Thymus (tissue), 11 donors: Measurements from ENCODE around the gene SFMBT2. TPM values are rescaled to one million over a fixed set of nuclear protein-coding genes. Genes with fewer than 3 reads are reported as not detected.
A peak's percentile ranks its signal among the peaks of the same experiment; 100 is the strongest.
"Not testable (repeated sequence)": the region's sequence is repeated elsewhere in the genome, so short reads cannot be mapped to it uniquely, and the experiment has no call there.

ENCODE experiments used
- DNase-seq, 9 donors: peaks; one replicate each; pipeline ENCODE4 v3.0.0-alpha.2; 2013; ENCODE audit warnings: low spot score in 9 of 9, low read depth in 6 of 9, missing footprints in 1 of 9
- H3K27ac ChIP-seq, 2 donors: one replicate each; pipeline ENCODE4 v1.5.1; 2013; ENCODE audit warnings: control low read depth in 1 of 2, low read depth in 1 of 2, low read length in 1 of 2, mild to moderate bottlenecking in 1 of 2, moderate library complexity in 1 of 2
- H3K27me3 ChIP-seq, 2 donors: one replicate each; pipeline ENCODE4 v1.5.1; 2013; ENCODE audit warnings: low read length in 1 of 2; ENCODE audit not compliant: control insufficient read depth in 2 of 2, insufficient read depth in 1 of 2
- H3K36me3 ChIP-seq, 2 donors: one replicate each; pipeline ENCODE4 v1.5.1; 2013; ENCODE audit warnings: low read length in 1 of 2, mild to moderate bottlenecking in 1 of 2, moderate library complexity in 1 of 2; ENCODE audit not compliant: control insufficient read depth in 2 of 2, insufficient read depth in 2 of 2
- H3K4me1 ChIP-seq, 2 donors: one replicate each; pipeline ENCODE4 v1.5.1; 2013; ENCODE audit warnings: low read length in 2 of 2; ENCODE audit not compliant: control insufficient read depth in 2 of 2, insufficient read depth in 2 of 2
- H3K4me3 ChIP-seq, 2 donors: one replicate each; pipeline ENCODE4 v1.5.1; 2013; ENCODE audit warnings: low read length in 2 of 2, control low read depth in 1 of 2, mild to moderate bottlenecking in 1 of 2
- H3K9me3 ChIP-seq, 2 donors: one replicate each; pipeline ENCODE4 v1.5.1; 2013; ENCODE audit warnings: low read length in 1 of 2, mild to moderate bottlenecking in 1 of 2; ENCODE audit not compliant: control insufficient read depth in 2 of 2, insufficient read depth in 1 of 2
- WGBS: extraction: QIAGEN DNeasy Blood & Tissue Kit; methylation state at CpG from one replicate; pipeline ENCODE4 v1.1.7; 2013; 5-methylcytosine and 5-hydroxymethylcytosine counted together
- polyA plus RNA-seq: library from polyadenylated mRNA; stranded (reverse); fragments of 200-250 nt; gene quantifications from one replicate; pipeline ENCODE4 v1.2.3, GENCODE V29; 2013
- total RNA-seq: library from RNA; stranded (reverse); fragments of 120-200 nt; gene quantifications from one replicate; pipeline ENCODE4 v1.2.4, GENCODE V29; 2013
- donor health status: healthy.

Gene SFMBT2
- total and polyA plus RNA-seq, 2 donors = 8.8 to 9.7 TPM

DNA sequence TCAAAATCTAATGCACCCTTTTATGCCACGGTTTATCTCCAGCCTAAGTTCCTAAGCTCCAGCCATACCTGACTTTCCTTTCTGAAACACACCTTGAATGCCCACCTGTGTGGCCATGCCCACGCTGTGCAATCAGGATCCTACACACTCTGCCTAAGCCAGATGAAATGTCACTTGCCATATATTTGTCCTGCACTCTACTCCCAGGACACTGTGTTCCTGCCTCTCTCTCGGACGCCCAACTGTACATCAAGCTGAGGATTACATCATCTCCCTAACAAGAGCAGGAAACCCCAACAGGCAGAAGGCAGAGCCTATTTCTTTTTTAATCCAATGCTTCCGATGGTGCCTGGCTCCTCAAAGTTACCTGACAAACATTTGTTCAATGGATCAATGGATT is 214.6 kb downstream of the SFMBT2 start:
- peaks cover 16 to 24% of the 10 kb centered on the region in 2 donors for H3K4me1 ChIP-seq
- no peak overlapping the region for H3K27ac ChIP-seq
- no peak overlapping the region for H3K4me3 ChIP-seq
- peaks cover 18 to 34% of the 10 kb centered on the region in 2 donors for H3K36me3 ChIP-seq
- no peaks in the 10 kb centered on the region for H3K27me3 ChIP-seq
- no peak for DNase-seq
- peaks cover 0 to 7% of the 10 kb centered on the region in 2 donors for H3K9me3 ChIP-seq
- WGBS = 83% methylated on average over 5 of the region's 5 CpGs

- DNase-seq = no peak
- Histone ChIP-seq H3K27me3 (no peaks in the 10 kb centered on the region), H3K9me3 (peaks cover 0 to 7% of the 10 kb centered on the region in 2 donors), H3K4me1 (peaks cover 16 to 24% of the 10 kb centered on the region in 2 donors), H3K36me3 (peaks cover 15 to 29% of the 10 kb centered on the region in 2 donors), H3K27ac (no peak overlapping the region), H3K4me3 (no peak overlapping the region)
- WGBS = 97% methylated on average over 6 of the region's 6 CpGs
Measured at GRCh38 chr10:7195118-7195517, 215.7 kb downstream of the SFMBT2 start.

DNA sequence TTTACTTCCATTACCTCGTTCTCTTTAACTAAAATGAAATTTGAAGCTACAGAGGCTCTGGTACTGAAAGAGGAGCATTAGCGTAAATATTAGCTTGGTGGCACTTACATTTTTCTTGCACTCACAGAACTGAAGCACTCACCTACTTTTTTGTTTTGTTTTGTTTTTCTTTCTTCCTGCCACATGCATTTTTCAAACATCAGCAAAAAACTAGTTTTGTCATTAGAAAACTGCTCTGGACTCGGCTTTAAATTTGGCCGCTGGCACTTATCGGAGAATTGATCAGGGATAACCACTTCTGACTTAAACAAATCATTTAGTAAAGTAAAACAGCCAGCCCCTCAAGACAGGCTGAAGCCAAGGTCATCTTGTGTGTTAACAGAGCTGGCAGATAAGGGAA is 216.3 kb downstream of the SFMBT2 start:
- H3K36me3 ChIP-seq = peaks cover 15 to 29% of the 10 kb centered on the region in 2 donors
- no peak overlapping the region for H3K27ac ChIP-seq
- H3K9me3 ChIP-seq = peaks cover 0 to 7% of the 10 kb centered on the region in 2 donors
- H3K27me3 ChIP-seq = no peaks in the 10 kb centered on the region
- H3K4me1 ChIP-seq = peaks cover 16 to 24% of the 10 kb centered on the region in 2 donors
- H3K4me3 ChIP-seq = no peak overlapping the region
- 98% methylated on average over 5 of the region's 5 CpGs for WGBS
- no peak for DNase-seq

GRCh38 chr10:7193369-7193768 is 217.5 kb downstream of the SFMBT2 start:
- Histone ChIP-seq H3K4me3 (no peak overlapping the region), H3K27ac (no peak overlapping the region), H3K4me1 (peaks cover 16 to 24% of the 10 kb centered on the region in 2 donors), H3K27me3 (no peaks in the 10 kb centered on the region), H3K9me3 (peaks cover 0 to 7% of the 10 kb centered on the region in 2 donors), H3K36me3 (peaks cover 14 to 26% of the 10 kb centered on the region in 2 donors)
- 36% methylated on average over 7 of the region's 7 CpGs for WGBS
- DNase-seq = no peak

- H3K4me1 ChIP-seq = peaks cover 16 to 24% of the 10 kb centered on the region in 2 donors
Measured at GRCh38 chr10:7192831-7193361, 217.9 kb downstream of the SFMBT2 start.

GRCh38 chr10:7192061-7192460 is 218.8 kb downstream of the SFMBT2 start:
- H3K4me1 ChIP-seq = peaks cover 16 to 24% of the 10 kb centered on the region in 2 donors
- H3K36me3 ChIP-seq = peaks cover 5 to 17% of the 10 kb centered on the region in 2 donors
- 96% methylated on average over 9 of the region's 9 CpGs for WGBS

More at GRCh38 chr10:7192831-7193361, 217.9 kb downstream of the SFMBT2 start:
- Histone ChIP-seq H3K4me3 (no peak overlapping the region), H3K27me3 (no peaks in the 10 kb centered on the region), H3K27ac (no peak overlapping the region), H3K9me3 (peaks cover 0 to 7% of the 10 kb centered on the region in 2 donors), H3K36me3 (peaks cover 12 to 23% of the 10 kb centered on the region in 2 donors)
- WGBS = 36% methylated on average over 10 of the region's 10 CpGs
- peak; percentile 25 to 85 (median 57) for DNase-seq

DNA sequence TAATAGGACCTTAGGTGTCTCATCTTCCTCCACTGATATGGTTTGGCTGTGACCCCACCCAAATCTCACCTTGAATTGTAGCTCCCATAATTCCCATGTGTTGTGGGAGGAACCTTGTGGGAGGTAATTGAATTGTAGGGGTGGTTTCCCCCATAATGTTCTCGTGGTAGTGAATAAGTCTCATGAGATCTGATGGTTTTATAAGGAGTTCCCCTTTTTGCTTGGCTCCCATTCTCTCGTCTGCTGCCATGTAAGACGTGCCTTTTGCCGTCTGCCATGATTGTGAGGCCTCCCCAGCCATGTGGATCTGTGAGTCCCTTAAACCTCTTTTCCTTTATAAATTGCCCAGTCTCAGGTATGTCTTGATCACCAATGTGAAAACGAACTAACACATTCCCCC is 220.1 kb downstream of the SFMBT2 start:
- not testable (repeated sequence) for H3K27me3 ChIP-seq, H3K36me3 ChIP-seq, H3K9me3 ChIP-seq, DNase-seq, H3K27ac ChIP-seq, H3K4me3 ChIP-seq
- peaks cover 16 to 24% of the 10 kb centered on the region in 2 donors for H3K4me1 ChIP-seq
- 95% methylated on average over 5 of the region's 5 CpGs for WGBS

More at GRCh38 chr10:7192061-7192460, 218.8 kb downstream of the SFMBT2 start:
- Histone ChIP-seq H3K27me3 (no peaks in the 10 kb centered on the region), H3K27ac (no peak overlapping the region), H3K9me3 (peaks cover 0 to 7% of the 10 kb centered on the region in 2 donors), H3K4me3 (no peak overlapping the region)
- DNase-seq = no peak

GRCh38 chr10:7189909-7190308 is 220.9 kb downstream of the SFMBT2 start:
- H3K27ac ChIP-seq = no peak overlapping the region
- WGBS = 95% methylated on average over 11 of the region's 11 CpGs
- no peak overlapping the region for H3K4me3 ChIP-seq
- no peak for DNase-seq
- H3K36me3 ChIP-seq = peaks cover 0 to 3% of the 10 kb centered on the region in 2 donors
- H3K9me3 ChIP-seq = no peaks in the 10 kb centered on the region
- no peaks in the 10 kb centered on the region for H3K27me3 ChIP-seq
- H3K4me1 ChIP-seq = peaks cover 16 to 26% of the 10 kb centered on the region in 2 donors

DNA sequence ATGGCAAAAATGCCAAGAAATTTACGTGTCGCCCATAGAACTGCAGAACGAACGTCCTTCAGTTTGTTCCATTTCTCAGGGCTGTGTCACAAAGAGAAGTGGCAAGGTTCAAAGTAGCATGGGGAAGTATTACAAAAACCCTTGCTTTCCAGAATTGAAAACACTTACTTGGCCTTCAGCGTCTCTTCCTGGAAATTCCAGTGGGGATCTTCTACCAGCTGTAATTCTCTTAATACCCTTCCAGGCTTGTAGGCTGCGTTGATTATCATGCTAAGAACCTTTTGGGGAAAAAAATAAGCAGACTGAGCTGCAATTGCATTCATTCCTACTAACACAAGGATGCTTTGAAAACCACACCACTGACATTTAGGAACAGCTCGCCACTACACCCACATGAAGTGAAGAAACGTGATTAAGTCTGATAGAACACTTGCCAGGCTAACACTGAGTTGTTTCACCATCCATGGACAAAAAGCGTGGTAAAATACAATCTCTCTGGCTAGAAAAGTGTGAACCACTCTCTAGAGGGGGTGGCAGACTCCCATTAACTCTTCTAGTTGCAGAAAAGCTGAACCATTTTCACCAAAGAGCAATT is 222.3 kb downstream of the SFMBT2 start:
- no peak overlapping the region for H3K27ac ChIP-seq
- H3K4me1 ChIP-seq = peaks cover 12 to 22% of the 10 kb centered on the region in 2 donors
- H3K27me3 ChIP-seq = no peaks in the 10 kb centered on the region
- 95% methylated on average over 9 of the region's 9 CpGs for WGBS
- H3K4me3 ChIP-seq = no peak overlapping the region
- H3K9me3 ChIP-seq = no peaks in the 10 kb centered on the region
- peaks cover 0 to 3% of the 10 kb centered on the region in 2 donors for H3K36me3 ChIP-seq
- no peak for DNase-seq
